Astrocyte (in vitro differentiated cells and primary cell): ENCODE measurements around the gene HADHB. TPM values are rescaled to one million over a fixed set of nuclear protein-coding genes. Genes with fewer than 3 reads are reported as not detected.

ENCODE experiments used
- DNase-seq: peaks from one replicate; pipeline ENCODE4 v3.0.0-alpha.2; 2010; ENCODE audit warnings: low read depth
- FAIRE-seq: peaks from 2 replicates; lab custom pipeline; 2011; peaks lifted over from hg19 to GRCh38; lab: Jason Lieb, UNC
- H2AFZ ChIP-seq: 2 replicates; pipeline ENCODE4 v1.6.0; 2012; ENCODE audit warnings: low read depth, low read length, inconsistent platforms
- H3K27ac ChIP-seq: 2 replicates; pipeline ENCODE4 v1.5.1; 2011; ENCODE audit warnings: low read depth, low read length, inconsistent platforms
- H3K27me3 ChIP-seq: 2 replicates; pipeline ENCODE4 v1.6.0; 2011; ENCODE audit warnings: low read length, inconsistent platforms; ENCODE audit not compliant: insufficient read depth
- H3K36me3 ChIP-seq: 2 replicates; pipeline ENCODE4 v1.5.1; 2011; ENCODE audit warnings: low read length, inconsistent platforms; ENCODE audit not compliant: insufficient read depth
- H3K4me1 ChIP-seq: 2 replicates; pipeline ENCODE4 v1.5.1; 2011; ENCODE audit warnings: low read length, inconsistent platforms; ENCODE audit not compliant: insufficient read depth
- H3K4me2 ChIP-seq: 2 replicates; pipeline ENCODE4 v1.6.0; 2012; ENCODE audit warnings: low read length, inconsistent platforms
- H3K4me3 ChIP-seq: 2 replicates; pipeline ENCODE4 v1.5.1; 2011; ENCODE audit warnings: low read depth, mild to moderate bottlenecking, low read length, inconsistent platforms; ENCODE audit not compliant: insufficient read depth
- H3K79me2 ChIP-seq: 2 replicates; pipeline ENCODE4 v1.6.0; 2012; ENCODE audit warnings: mild to moderate bottlenecking, low read length, inconsistent platforms; ENCODE audit not compliant: insufficient read depth
- H3K9ac ChIP-seq: 2 replicates; pipeline ENCODE4 v1.6.0; 2012; ENCODE audit warnings: mild to moderate bottlenecking, low read length, inconsistent platforms
- H3K9me3 ChIP-seq: 2 replicates; pipeline ENCODE4 v1.5.1; 2012; ENCODE audit warnings: low read depth, mild to moderate bottlenecking, low read length, inconsistent platforms; ENCODE audit not compliant: insufficient read depth
- H4K20me1 ChIP-seq: 2 replicates; pipeline ENCODE4 v1.6.0; 2012; ENCODE audit warnings: low read length, inconsistent platforms; ENCODE audit not compliant: insufficient read depth
- H3K27ac Mint-ChIP-seq: one replicate; pipeline ENCODE4 v1.8.0; 2021; ENCODE audit warnings: mild to moderate bottlenecking, mixed read lengths; ENCODE audit not compliant: unreplicated experiment
- H3K27me3 Mint-ChIP-seq: one replicate; pipeline ENCODE4 v1.8.0; 2021; ENCODE audit warnings: low read depth, mixed read lengths; ENCODE audit not compliant: unreplicated experiment
- H3K36me3 Mint-ChIP-seq: one replicate; pipeline ENCODE4 v1.8.0; 2021; ENCODE audit warnings: low read depth, mixed read lengths; ENCODE audit not compliant: unreplicated experiment
- H3K4me1 Mint-ChIP-seq: one replicate; pipeline ENCODE4 v1.8.0; 2021; ENCODE audit warnings: low read depth, mixed read lengths; ENCODE audit not compliant: unreplicated experiment
- H3K4me3 Mint-ChIP-seq: one replicate; pipeline ENCODE4 v1.8.0; 2021; ENCODE audit warnings: mild to moderate bottlenecking, moderate library complexity, mixed read lengths; ENCODE audit not compliant: unreplicated experiment
- H3K9me3 Mint-ChIP-seq: one replicate; pipeline ENCODE4 v1.8.0; 2021; ENCODE audit warnings: mild to moderate bottlenecking, mixed read lengths; ENCODE audit not compliant: unreplicated experiment
- EZH2 ChIP-seq: IDR thresholded peaks from 2 replicates; pipeline ENCODE4 v1.6.1; 2012; ENCODE audit warnings: mild to moderate bottlenecking, low read length, inconsistent platforms; ENCODE audit not compliant: insufficient read depth
- total RNA-seq: library from RNA; stranded (reverse); gene quantifications from 2 replicates; pipeline ENCODE4 v1.2.1, GENCODE V29; 2021
- TF ChIP-seq, protein P1 (sequence below): IDR thresholded peaks from 2 replicates; pipeline ENCODE4 v1.5.1; 2011; ENCODE audit warnings: low read depth, mild to moderate bottlenecking, inconsistent platforms, low read length, moderate library complexity; ENCODE audit not compliant: insufficient read depth

Gene HADHB
- total RNA-seq, 1 donor from 2014 or later, result 109 TPM

DNA sequence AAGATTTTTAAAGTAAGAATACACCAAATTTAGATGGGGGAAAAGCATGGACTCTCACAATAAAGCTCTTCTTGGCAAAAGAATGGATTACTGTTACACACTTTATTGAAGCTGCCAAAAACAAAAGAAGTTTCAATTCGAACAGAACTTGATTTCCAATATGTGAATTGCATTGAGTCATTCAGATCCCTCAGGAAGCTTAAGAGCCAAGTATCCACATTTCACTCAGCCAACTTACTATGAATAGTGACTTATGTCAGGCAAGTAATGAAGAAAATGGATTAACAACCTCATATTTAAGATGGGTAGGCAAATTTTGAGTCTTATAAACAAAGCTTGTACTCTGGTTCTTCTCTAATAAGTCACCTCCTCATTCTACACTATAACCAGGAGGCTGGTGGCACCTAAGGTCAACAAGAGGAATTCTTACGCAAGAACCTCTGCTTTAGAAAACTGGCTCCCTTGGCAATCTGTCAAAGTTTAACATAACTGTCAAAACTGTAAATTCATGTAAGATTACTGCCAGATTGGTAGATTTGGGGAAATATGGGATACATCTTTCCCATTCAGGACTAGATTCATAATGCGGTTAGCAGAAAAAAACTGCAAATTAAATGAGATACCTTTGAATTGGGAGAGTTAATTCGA is 6.3 kb upstream of the HADHB start:
- H3K79me2 ChIP-seq, result peaks cover 53% of the 10 kb centered on the region
- H3K4me1 Mint-ChIP-seq, result peaks cover 14% of the 10 kb centered on the region
- FAIRE-seq, result no peak

DNA sequence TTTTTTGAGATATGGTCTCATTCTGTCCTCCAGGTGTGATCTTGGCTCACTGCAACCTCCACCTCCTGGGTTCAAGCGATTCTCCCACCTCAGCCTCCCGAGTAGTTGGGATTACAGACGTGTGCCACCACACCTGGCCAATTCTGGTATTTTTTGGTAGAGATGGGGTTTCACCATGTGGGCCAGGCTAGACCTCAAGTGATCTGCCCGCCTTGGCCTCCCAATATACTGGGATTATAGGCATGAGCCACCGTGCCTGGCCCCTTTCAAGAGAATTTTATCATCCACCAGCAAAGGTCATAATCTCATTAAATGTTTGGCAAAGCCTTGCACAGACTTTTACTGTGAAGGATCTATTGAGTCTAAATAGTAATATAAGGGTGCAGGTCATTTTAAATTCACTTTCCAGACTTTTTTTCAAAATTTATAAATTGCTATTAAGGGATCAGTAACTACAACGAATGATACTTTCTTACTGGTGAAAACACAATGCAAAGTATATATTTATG is 2.8 kb upstream of the HADHB start:
- Histone ChIP-seq H3K4me1 (peaks cover 18% of the 10 kb centered on the region), H4K20me1 (peaks cover 45% of the 10 kb centered on the region), H3K4me2 (no peak overlapping the region), H3K27me3 (no peaks in the 10 kb centered on the region), H2AFZ (no peak overlapping the region), H3K9ac (no peak overlapping the region), H3K27ac (no peak overlapping the region), H3K9me3 (no peaks in the 10 kb centered on the region), H3K4me3 (no peak overlapping the region), H3K36me3 (peaks cover 14% of the 10 kb centered on the region), H3K79me2 (peaks cover 86% of the 10 kb centered on the region)
- FAIRE-seq, result no peak
- H3K9me3 Mint-ChIP-seq, result no peaks in the 10 kb centered on the region
- TF ChIP-seq, protein P1, sequence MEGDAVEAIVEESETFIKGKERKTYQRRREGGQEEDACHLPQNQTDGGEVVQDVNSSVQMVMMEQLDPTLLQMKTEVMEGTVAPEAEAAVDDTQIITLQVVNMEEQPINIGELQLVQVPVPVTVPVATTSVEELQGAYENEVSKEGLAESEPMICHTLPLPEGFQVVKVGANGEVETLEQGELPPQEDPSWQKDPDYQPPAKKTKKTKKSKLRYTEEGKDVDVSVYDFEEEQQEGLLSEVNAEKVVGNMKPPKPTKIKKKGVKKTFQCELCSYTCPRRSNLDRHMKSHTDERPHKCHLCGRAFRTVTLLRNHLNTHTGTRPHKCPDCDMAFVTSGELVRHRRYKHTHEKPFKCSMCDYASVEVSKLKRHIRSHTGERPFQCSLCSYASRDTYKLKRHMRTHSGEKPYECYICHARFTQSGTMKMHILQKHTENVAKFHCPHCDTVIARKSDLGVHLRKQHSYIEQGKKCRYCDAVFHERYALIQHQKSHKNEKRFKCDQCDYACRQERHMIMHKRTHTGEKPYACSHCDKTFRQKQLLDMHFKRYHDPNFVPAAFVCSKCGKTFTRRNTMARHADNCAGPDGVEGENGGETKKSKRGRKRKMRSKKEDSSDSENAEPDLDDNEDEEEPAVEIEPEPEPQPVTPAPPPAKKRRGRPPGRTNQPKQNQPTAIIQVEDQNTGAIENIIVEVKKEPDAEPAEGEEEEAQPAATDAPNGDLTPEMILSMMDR, result no peak
- no peak for TF ChIP-seq EZH2
- peaks cover 25% of the 10 kb centered on the region for H3K4me1 Mint-ChIP-seq
- H3K27ac Mint-ChIP-seq, result no peak overlapping the region
- H3K27me3 Mint-ChIP-seq, result no peaks in the 10 kb centered on the region
- H3K4me3 Mint-ChIP-seq, result peak overlapping the region; percentile 96
- no peaks in the 10 kb centered on the region for H3K36me3 Mint-ChIP-seq
- DNase-seq, result no peak

More for the DNA sequence above, 6.3 kb upstream of the HADHB start:
- H2AFZ ChIP-seq, result no peak overlapping the region
- H3K27me3 ChIP-seq, result no peaks in the 10 kb centered on the region
- Mint-ChIP-seq H3K27ac (no peak overlapping the region), H3K9me3 (no peaks in the 10 kb centered on the region), H3K36me3 (peaks cover 4% of the 10 kb centered on the region), H3K4me3 (no peak overlapping the region), H3K27me3 (no peaks in the 10 kb centered on the region)
- no peaks in the 10 kb centered on the region for H3K9me3 ChIP-seq
- H3K9ac ChIP-seq, result no peak overlapping the region
- H3K4me1 ChIP-seq, result peaks cover 5% of the 10 kb centered on the region
- H3K27ac ChIP-seq, result no peak overlapping the region
- TF ChIP-seq, protein P1, result no peak
- no peak for TF ChIP-seq EZH2
- peaks cover 39% of the 10 kb centered on the region for H3K36me3 ChIP-seq
- H4K20me1 ChIP-seq, result peaks cover 31% of the 10 kb centered on the region
- H3K4me3 ChIP-seq, result no peak overlapping the region
- H3K4me2 ChIP-seq, result no peak overlapping the region
- no peak for DNase-seq
